GM19468 (cell line): Measurements from ENCODE around the gene PFKP.

Experiments used
- ATAC-seq: cut with Tn5 transposase; IDR thresholded peaks from one replicate; pipeline ENCODE4 v1.9.1; 2021; ENCODE audit warnings: mild to moderate bottlenecking, moderate library complexity, moderate number of reproducible peaks; ENCODE audit not compliant: unreplicated experiment; ENCODE audit errors: extremely low read depth

PFKP gene

DNA sequence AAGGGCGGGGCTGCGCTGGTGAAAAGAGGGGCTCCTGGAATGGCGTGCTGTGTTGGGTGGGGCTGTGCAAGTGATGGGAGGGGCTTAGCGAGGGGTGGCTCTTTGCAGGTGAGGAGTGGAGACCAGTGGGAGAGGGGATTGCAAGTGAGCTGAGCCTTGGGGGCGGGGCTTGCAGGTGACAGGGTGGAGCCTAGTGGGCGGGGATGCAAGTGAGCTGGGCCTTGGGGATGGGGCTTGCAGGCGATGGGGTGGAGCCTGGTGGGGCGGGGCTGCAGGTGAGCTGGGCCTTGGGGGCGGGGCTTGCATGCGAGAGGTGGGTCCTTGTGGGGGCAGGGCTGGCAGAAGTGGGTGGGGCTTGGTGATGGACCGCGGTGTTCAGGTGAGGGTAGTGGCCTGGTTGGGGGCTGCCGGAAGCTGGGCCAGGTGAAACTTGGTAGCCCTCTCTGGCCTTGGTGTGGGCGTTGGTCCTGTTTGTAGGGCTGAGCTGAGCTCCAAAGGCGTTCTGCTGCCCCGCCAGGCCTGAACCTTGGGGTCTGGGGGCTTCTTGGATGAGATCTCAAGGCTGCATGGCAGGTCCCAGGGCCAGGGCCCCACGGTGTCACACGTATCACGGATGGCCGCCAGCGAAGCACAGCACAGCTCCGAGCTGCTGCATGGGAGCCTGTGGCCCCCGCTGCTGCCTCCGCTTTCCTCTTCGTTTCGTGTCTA is 106.0 kb downstream of the PFKP start:
- ATAC-seq, result no peak

DNA sequence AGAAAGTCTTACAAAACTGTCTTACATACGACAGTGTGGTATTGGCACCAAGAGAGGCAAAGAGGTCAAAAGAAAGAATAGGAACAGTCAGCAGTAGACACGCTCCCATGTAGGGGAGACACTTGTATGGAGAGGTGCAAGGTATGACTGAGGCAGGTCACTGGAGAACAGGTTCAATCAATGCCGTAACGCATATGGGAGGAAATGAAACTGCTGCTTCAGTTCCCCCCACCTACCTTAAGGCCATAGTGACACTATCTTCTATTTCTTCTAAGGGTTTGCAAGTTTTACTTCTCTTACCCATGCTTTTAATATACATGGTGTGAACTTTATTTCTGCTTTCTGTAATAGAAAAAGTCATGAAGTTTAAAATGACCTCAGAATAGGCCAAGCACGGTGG is 110.7 kb downstream of the PFKP start:
- ATAC-seq, result no peak

- ATAC-seq, result no peak
Observed at GRCh38 chr10:3179174-3179573, 111.8 kb downstream of the PFKP start.

GRCh38 chr10:3180355-3181025 is 113.1 kb downstream of the PFKP start:
- ATAC-seq, result no peak

GRCh38 chr10:3185386-3185785 is 118.0 kb downstream of the PFKP start:
- ATAC-seq, result no peak

DNA sequence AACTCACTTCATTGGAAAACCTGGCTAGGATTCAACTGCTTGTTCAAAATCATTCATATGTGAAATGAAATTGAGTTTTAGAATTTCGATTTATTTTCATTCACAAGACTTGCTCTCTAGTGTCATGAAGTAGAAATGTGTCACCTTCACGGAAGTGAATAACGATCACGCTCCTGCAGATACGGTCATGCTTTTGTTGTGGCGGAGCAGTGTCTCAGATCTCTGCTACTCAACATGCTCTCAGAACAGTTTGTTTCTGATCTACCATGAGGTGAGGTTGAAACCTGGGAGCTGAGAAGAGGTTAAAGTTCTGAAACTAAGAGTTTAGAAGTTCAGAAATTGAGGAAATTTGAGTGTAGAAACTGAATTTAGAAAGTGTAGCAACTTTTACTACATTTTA is 119.0 kb downstream of the PFKP start:
- ATAC-seq, result no peak
